DOHH2 (cell line): ENCODE results near the gene ELOVL2.

ENCODE experiments used
- H3F3A ChIP-seq: fragments of 200-600 bp; sonication (generic), shearing (Covaris generic); 2 replicates; pipeline ENCODE4 v1.6.0; 2016; ENCODE audit warnings: antibody characterized with exemption, mild to moderate bottlenecking; ENCODE audit not compliant: control insufficient read depth, insufficient read depth
- H3K27ac ChIP-seq: fragments of 200-600 bp; sonication (generic); 2 replicates; pipeline ENCODE4 v1.5.1; 2014; ENCODE audit warnings: low read depth, mild to moderate bottlenecking, low read length, moderate library complexity
- H3K27me3 ChIP-seq: fragments of 200-600 bp; sonication (generic); 2 replicates; pipeline ENCODE4 v1.6.1; 2014; ENCODE audit warnings: mild to moderate bottlenecking, low read length, mixed read lengths; ENCODE audit not compliant: control insufficient read depth
- H3K36me3 ChIP-seq: fragments of 200-600 bp; sonication (generic); 2 replicates; pipeline ENCODE4 v1.6.1; 2014; ENCODE audit warnings: mild to moderate bottlenecking, low read length, moderate library complexity, mixed read lengths; ENCODE audit not compliant: control insufficient read depth
- H3K4me1 ChIP-seq: fragments of 200-600 bp; sonication (generic); 2 replicates; pipeline ENCODE4 v1.6.1; 2014; ENCODE audit warnings: mild to moderate bottlenecking, low read length, mixed read lengths; ENCODE audit not compliant: control insufficient read depth
- H3K4me2 ChIP-seq: fragments of 200-600 bp; sonication (generic); 2 replicates; pipeline ENCODE4 v1.6.0; 2014; ENCODE audit warnings: mild to moderate bottlenecking, low read length, moderate library complexity
- H3K4me3 ChIP-seq: fragments of 200-600 bp; sonication (generic); 2 replicates; pipeline ENCODE4 v1.5.1; 2014; ENCODE audit warnings: mild to moderate bottlenecking, low read length, mixed read lengths
- H3K79me2 ChIP-seq: fragments of 200-600 bp; sonication (generic); 2 replicates; pipeline ENCODE4 v1.6.1; 2014; ENCODE audit warnings: mild to moderate bottlenecking, low read length, mixed read lengths; ENCODE audit not compliant: control insufficient read depth
- H3K9me2 ChIP-seq: fragments of 200-600 bp; sonication (generic); replicated peaks from 2 replicates; pipeline ENCODE4 v1.6.1; 2014; ENCODE audit warnings: mild to moderate bottlenecking, low read length, mixed read lengths; ENCODE audit not compliant: control insufficient read depth
- H3K9me3 ChIP-seq: fragments of 200-600 bp; sonication (generic); 2 replicates; pipeline ENCODE4 v1.6.1; 2014; ENCODE audit warnings: antibody characterized with exemption, low read length, mixed read lengths; ENCODE audit not compliant: control insufficient read depth, insufficient read depth
- H4K20me1 ChIP-seq: fragments of 200-600 bp; sonication (generic); 2 replicates; pipeline ENCODE4 v1.6.0; 2014; ENCODE audit warnings: low read depth, mild to moderate bottlenecking, antibody characterized with exemption, low read length, moderate library complexity; ENCODE audit not compliant: control insufficient read depth, insufficient read depth
- CTCF ChIP-seq: fragments of 200-600 bp; sonication (generic); IDR thresholded peaks from one replicate; pipeline ENCODE4 v1.5.1; 2014; ENCODE audit warnings: antibody characterized with exemption, mild to moderate bottlenecking, low read depth, low read length; ENCODE audit not compliant: poor library complexity, severe bottlenecking
- EZH2phosphoT487 ChIP-seq: fragments of 200-600 bp; sonication (generic); IDR thresholded peaks from 2 replicates; pipeline ENCODE4 v1.6.1; 2017; ENCODE audit warnings: borderline replicate concordance, mild to moderate bottlenecking, antibody characterized with exemption, low read length, moderate library complexity, mixed read lengths

Gene ELOVL2

GRCh38 chr6:11028959-11029358, 15.1 kb downstream of the ELOVL2 start:
- peaks cover 13% of the 10 kb centered on the region for H3K4me1 ChIP-seq

GRCh38 chr6:11027565-11028110, 16.5 kb downstream of the ELOVL2 start:
- no peak overlapping the region for H3K4me2 ChIP-seq
- no peak overlapping the region for H3K4me3 ChIP-seq
- no peaks in the 10 kb centered on the region for H4K20me1 ChIP-seq
- no peaks in the 10 kb centered on the region for H3F3A ChIP-seq
- H3K27me3 ChIP-seq, result peaks cover 37% of the 10 kb centered on the region
- H3K27ac ChIP-seq, result no peak overlapping the region
- H3K9me3 ChIP-seq, result no peaks in the 10 kb centered on the region
- no peaks in the 10 kb centered on the region for H3K36me3 ChIP-seq
- TF ChIP-seq CTCF (no peak), EZH2phosphoT487 (no peak)
- H3K79me2 ChIP-seq, result no peaks in the 10 kb centered on the region
- H3K4me1 ChIP-seq, result peaks cover 13% of the 10 kb centered on the region
- H3K9me2 ChIP-seq, result no peaks in the 10 kb centered on the region

More at GRCh38 chr6:11028959-11029358, 15.1 kb downstream of the ELOVL2 start:
- no peaks in the 10 kb centered on the region for H3F3A ChIP-seq
- no peaks in the 10 kb centered on the region for H4K20me1 ChIP-seq
- H3K4me2 ChIP-seq, result no peak overlapping the region
- no peaks in the 10 kb centered on the region for H3K9me2 ChIP-seq
- no peaks in the 10 kb centered on the region for H3K79me2 ChIP-seq
- no peak overlapping the region for H3K4me3 ChIP-seq
- TF ChIP-seq CTCF, result no peak
- TF ChIP-seq EZH2phosphoT487, result no peak
- H3K9me3 ChIP-seq, result no peaks in the 10 kb centered on the region
- H3K27ac ChIP-seq, result no peak overlapping the region
- H3K36me3 ChIP-seq, result no peaks in the 10 kb centered on the region
- H3K27me3 ChIP-seq, result peaks cover 45% of the 10 kb centered on the region

DNA sequence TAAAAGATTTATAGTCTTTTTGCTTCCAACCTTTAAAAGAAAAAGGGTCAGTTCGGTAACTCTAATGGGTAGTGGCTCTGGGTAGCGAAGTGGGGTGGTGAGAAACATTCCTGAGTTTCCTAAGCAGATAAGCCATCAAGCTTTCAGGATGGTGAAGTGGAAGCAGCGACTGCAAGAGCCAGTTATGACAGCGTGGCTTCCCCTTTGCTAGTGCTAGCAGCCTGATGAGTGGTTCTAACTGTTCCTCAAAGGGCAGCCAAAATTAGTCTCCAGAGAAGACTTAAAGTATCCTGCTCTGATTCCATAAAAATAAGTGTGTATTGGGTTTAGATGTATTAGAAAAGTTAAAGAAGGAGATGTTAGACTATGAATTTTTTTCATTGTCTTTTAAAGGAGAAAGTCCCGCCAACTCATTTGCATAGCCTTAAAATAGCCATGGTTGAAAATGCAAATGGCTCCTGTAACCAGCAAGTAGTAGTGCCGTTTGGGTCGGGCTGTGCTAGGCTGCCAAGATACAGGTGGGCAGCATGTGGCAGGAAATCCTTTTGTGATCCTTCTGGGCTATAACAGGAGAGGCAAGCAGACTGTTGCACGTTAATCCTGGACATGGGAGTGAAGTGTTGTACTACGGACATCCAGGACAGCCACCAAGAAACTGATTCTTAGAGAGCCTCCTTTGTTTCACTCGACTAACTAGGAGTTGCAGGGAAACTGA, 18.0 kb downstream of the ELOVL2 start:
- peak overlapping the region; percentile 64 for H3K4me3 ChIP-seq
- no peak for TF ChIP-seq CTCF
- no peak for TF ChIP-seq EZH2phosphoT487
- H3K27me3 ChIP-seq, result peaks cover 34% of the 10 kb centered on the region
- H3K4me2 ChIP-seq, result peak overlapping the region; percentile 74
- H4K20me1 ChIP-seq, result no peaks in the 10 kb centered on the region
- H3K36me3 ChIP-seq, result no peaks in the 10 kb centered on the region
- peaks cover 13% of the 10 kb centered on the region for H3K4me1 ChIP-seq
- no peaks in the 10 kb centered on the region for H3K9me2 ChIP-seq
- no peaks in the 10 kb centered on the region for H3K9me3 ChIP-seq
- H3F3A ChIP-seq, result no peaks in the 10 kb centered on the region
- H3K79me2 ChIP-seq, result no peaks in the 10 kb centered on the region
- no peak overlapping the region for H3K27ac ChIP-seq
